Adipocyte (in vitro differentiated cells): ENCODE data around the gene TAF8.
"Not testable (repeated sequence)": the region's sequence is repeated elsewhere in the genome, so short reads cannot be mapped to it uniquely, and the experiment has no call there.

ENCODE experiments used
- DNase-seq: peaks from one replicate; pipeline ENCODE4 v3.0.0-alpha.2; 2015; ENCODE audit warnings: low read depth
- H3K27me3 ChIP-seq: replicated peaks from 2 replicates; pipeline ENCODE4 v1.7.0; 2013; ENCODE audit warnings: mild to moderate bottlenecking, low read length, moderate library complexity; ENCODE audit not compliant: control insufficient read depth, insufficient read depth
- H3K36me3 ChIP-seq: 2 replicates; pipeline ENCODE4 v1.7.0; 2013; ENCODE audit warnings: low read length, mild to moderate bottlenecking, moderate library complexity; ENCODE audit not compliant: control insufficient read depth, insufficient read depth, severe bottlenecking
- H3K4me1 ChIP-seq: 2 replicates; pipeline ENCODE4 v1.7.0; 2013; ENCODE audit warnings: mild to moderate bottlenecking, low read length, moderate library complexity; ENCODE audit not compliant: control insufficient read depth, insufficient read depth
- H3K4me3 ChIP-seq: 2 replicates; pipeline ENCODE4 v1.7.0; 2013; ENCODE audit warnings: mild to moderate bottlenecking, low read length, moderate library complexity
- H3K9ac ChIP-seq: 2 replicates; pipeline ENCODE4 v1.7.0; 2013; ENCODE audit warnings: mild to moderate bottlenecking, low read length, moderate library complexity
- H3K9me3 ChIP-seq: 2 replicates; pipeline ENCODE4 v1.7.0; 2013; ENCODE audit warnings: mild to moderate bottlenecking, low read length, moderate library complexity; ENCODE audit not compliant: control insufficient read depth

TAF8 gene

GRCh38 chr6:42030585-42031506 is 19.5 kb upstream of the TAF8 start:
- DNase-seq: no peak
- no peaks in the 10 kb centered on the region for H3K9me3 ChIP-seq

GRCh38 chr6:42032366-42032765 is 18.0 kb upstream of the TAF8 start:
- Histone ChIP-seq H3K4me1 (peaks cover 3% of the 10 kb centered on the region), H3K36me3 (no peaks in the 10 kb centered on the region), H3K27me3 (no peaks in the 10 kb centered on the region), H3K9ac (no peak overlapping the region), H3K4me3 (no peak overlapping the region), H3K9me3 (no peaks in the 10 kb centered on the region)
- no peak for DNase-seq

More at GRCh38 chr6:42030585-42031506, 19.5 kb upstream of the TAF8 start:
- H3K36me3 ChIP-seq: no peaks in the 10 kb centered on the region
- no peak overlapping the region for H3K4me3 ChIP-seq
- no peaks in the 10 kb centered on the region for H3K27me3 ChIP-seq
- H3K4me1 ChIP-seq: peaks cover 3% of the 10 kb centered on the region
- peak overlapping the region; percentile 13 for H3K9ac ChIP-seq

GRCh38 chr6:42037669-42038068 is 12.7 kb upstream of the TAF8 start:
- H3K27me3 ChIP-seq, H3K36me3 ChIP-seq: not testable (repeated sequence)
- peaks cover 11% of the 10 kb centered on the region for H3K4me1 ChIP-seq

GRCh38 chr6:42038163-42038562 is 12.2 kb upstream of the TAF8 start:
- H3K9ac ChIP-seq: no peak overlapping the region
- no peaks in the 10 kb centered on the region for H3K27me3 ChIP-seq
- peaks cover 11% of the 10 kb centered on the region for H3K4me1 ChIP-seq
- no peaks in the 10 kb centered on the region for H3K36me3 ChIP-seq
- H3K4me3 ChIP-seq: no peak overlapping the region
- DNase-seq: no peak
- no peaks in the 10 kb centered on the region for H3K9me3 ChIP-seq

More at GRCh38 chr6:42037669-42038068, 12.7 kb upstream of the TAF8 start:
- DNase-seq, H3K4me3 ChIP-seq, H3K9ac ChIP-seq, H3K9me3 ChIP-seq: not testable (repeated sequence)

GRCh38 chr6:42038811-42039408 is 11.4 kb upstream of the TAF8 start:
- H3K4me1 ChIP-seq: peaks cover 13% of the 10 kb centered on the region
- H3K9ac ChIP-seq: no peak overlapping the region
- H3K9me3 ChIP-seq: no peaks in the 10 kb centered on the region
- peak; percentile 19 for DNase-seq
- no peak overlapping the region for H3K4me3 ChIP-seq
- H3K27me3 ChIP-seq: no peaks in the 10 kb centered on the region
- H3K36me3 ChIP-seq: no peaks in the 10 kb centered on the region

- H3K36me3 ChIP-seq: no peaks in the 10 kb centered on the region
- H3K9ac ChIP-seq: no peak overlapping the region
- no peaks in the 10 kb centered on the region for H3K9me3 ChIP-seq
- no peak for DNase-seq
- H3K27me3 ChIP-seq: no peaks in the 10 kb centered on the region
- H3K4me1 ChIP-seq: peaks cover 30% of the 10 kb centered on the region
- no peak overlapping the region for H3K4me3 ChIP-seq
Observed at GRCh38 chr6:42040856-42041480, 9.4 kb upstream of the TAF8 start.

- peaks cover 36% of the 10 kb centered on the region for H3K4me1 ChIP-seq
- H3K4me3 ChIP-seq: no peak overlapping the region
- no peaks in the 10 kb centered on the region for H3K27me3 ChIP-seq
- peak; percentile 33 for DNase-seq
- H3K9ac ChIP-seq: peak overlapping the region; percentile 22
- no peaks in the 10 kb centered on the region for H3K9me3 ChIP-seq
- no peaks in the 10 kb centered on the region for H3K36me3 ChIP-seq
Observed at GRCh38 chr6:42041481-42042053, 8.8 kb upstream of the TAF8 start.

- no peaks in the 10 kb centered on the region for H3K27me3 ChIP-seq
- no peak for DNase-seq
Observed at GRCh38 chr6:42042108-42042507, 8.2 kb upstream of the TAF8 start.

GRCh38 chr6:42043787-42044475 is 6.4 kb upstream of the TAF8 start:
- Histone ChIP-seq H3K4me1 (peaks cover 53% of the 10 kb centered on the region), H3K36me3 (no peaks in the 10 kb centered on the region), H3K27me3 (no peaks in the 10 kb centered on the region), H3K9me3 (no peaks in the 10 kb centered on the region), H3K4me3 (no peak overlapping the region), H3K9ac (peak overlapping the region; percentile 55)
- DNase-seq: peak; percentile 95

More at GRCh38 chr6:42042108-42042507, 8.2 kb upstream of the TAF8 start:
- no peak overlapping the region for H3K4me3 ChIP-seq
- H3K9me3 ChIP-seq: no peaks in the 10 kb centered on the region
- peaks cover 41% of the 10 kb centered on the region for H3K4me1 ChIP-seq
- peak overlapping the region; percentile 22 for H3K9ac ChIP-seq
- no peaks in the 10 kb centered on the region for H3K36me3 ChIP-seq

- H3K36me3 ChIP-seq: no peaks in the 10 kb centered on the region
- peak; percentile 94 for DNase-seq
- no peaks in the 10 kb centered on the region for H3K27me3 ChIP-seq
- H3K9me3 ChIP-seq: no peaks in the 10 kb centered on the region
- peak overlapping the region; percentile 81 for H3K9ac ChIP-seq
- peaks cover 63% of the 10 kb centered on the region for H3K4me1 ChIP-seq
- peak overlapping the region; percentile 70 for H3K4me3 ChIP-seq
Observed at GRCh38 chr6:42045538-42046460, 4.5 kb upstream of the TAF8 start.
